GM13977 (cell line): Measurements from ENCODE around the gene STPG2.

Source experiments
- DNase-seq: peaks from one replicate; pipeline ENCODE4 v3.0.0; 2012; ENCODE audit warnings: low spot score
- CTCF ChIP-seq: IDR thresholded peaks from 2 replicates; pipeline ENCODE4 v1.5.1; 2012; ENCODE audit warnings: mild to moderate bottlenecking, control low read depth; ENCODE audit not compliant: insufficient read depth; ENCODE audit errors: extremely low read depth, missing control alignments
- in situ Hi-C: fragments of 300-500 bp; cut with MboI; formaldehyde crosslinking; loops from one replicate; pipeline ENCODE4 v1.12.0; 2022; ENCODE audit warnings: low sequenced_read_pairs, low pct_unique_long_range_greater_than_20kb, mixed read lengths, inconsistent platforms; ENCODE audit not compliant: unreplicated experiment

Gene STPG2

GRCh38 chr4:97938141-97938540 lies 205.1 kb downstream of the STPG2 start:
- no peak for DNase-seq
- no peak for TF ChIP-seq CTCF
- in situ Hi-C loops: no loop called here

GRCh38 chr4:97924341-97924958 lies 218.8 kb downstream of the STPG2 start:
- DNase-seq: no peak
- TF ChIP-seq CTCF: no peak
- in situ Hi-C loops: no loop called here

GRCh38 chr4:97923096-97923495 lies 220.2 kb downstream of the STPG2 start:
- no peak for TF ChIP-seq CTCF
- no peak for DNase-seq
- in situ Hi-C loops: no loop called here

- in situ Hi-C loops: no loop called here
- no peak for DNase-seq
Measured at GRCh38 chr4:97917115-97917514, 226.2 kb downstream of the STPG2 start.

GRCh38 chr4:97912156-97912555 lies 231.1 kb downstream of the STPG2 start:
- no peak for TF ChIP-seq CTCF
- no peak for DNase-seq
- in situ Hi-C loops: no loop called here

More at GRCh38 chr4:97917115-97917514, 226.2 kb downstream of the STPG2 start:
- no peak for TF ChIP-seq CTCF

GRCh38 chr4:97911236-97911906 lies 231.9 kb downstream of the STPG2 start:
- no peak for TF ChIP-seq CTCF
- in situ Hi-C loops: no loop called here
- no peak for DNase-seq
